ENCODE data around the gene PASK. TPM values are rescaled to one million over a fixed set of nuclear protein-coding genes. Genes with fewer than 3 reads are reported as not detected.

The PASK gene
- polyA plus RNA-seq, 1 donor from 2014 or later, result 26.0 TPM

DNA sequence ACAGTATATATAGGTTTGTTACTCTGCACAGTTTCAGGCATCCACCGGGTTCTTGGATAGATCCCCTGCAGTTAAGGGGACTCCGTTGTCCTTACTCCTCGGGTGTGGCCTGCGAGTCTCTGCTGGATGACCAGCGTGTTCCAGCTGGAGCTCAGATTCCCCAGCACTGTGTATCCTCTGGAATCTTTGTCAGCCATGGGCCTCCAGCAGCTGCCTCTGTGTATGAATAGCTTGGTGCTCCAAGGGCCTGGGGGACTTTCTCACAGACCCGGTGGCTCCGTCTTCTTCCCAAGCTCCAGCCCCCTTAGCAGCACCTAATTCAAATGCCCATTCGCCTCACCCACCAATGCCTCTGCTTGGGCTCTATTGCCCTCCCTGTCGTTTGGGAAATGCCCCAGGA is 45.5 kb upstream of the PASK start:
- H3K9me2 ChIP-seq (ENCODE audit: insufficient read depth, low read length), result no peaks in the 10 kb centered on the region
- H3K36me3 ChIP-seq (ENCODE audit: insufficient read depth, low read length), result no peaks in the 10 kb centered on the region
- H3K79me2 ChIP-seq (replicated peaks; ENCODE audit: insufficient read depth, low read length), result no peaks in the 10 kb centered on the region
- H3K9me3 ChIP-seq (ENCODE audit: low read length), result no peaks in the 10 kb centered on the region
- H3K9ac ChIP-seq (ENCODE audit: low read length), result no peak overlapping the region
- H2AFZ ChIP-seq (ENCODE audit: low read depth, low read length), result no peak overlapping the region
- H3K4me3 ChIP-seq (ENCODE audit: low read length), result no peak overlapping the region
- H3K4me2 ChIP-seq (ENCODE audit: low read length), result no peak overlapping the region
- no peaks in the 10 kb centered on the region for H3K27me3 ChIP-seq (ENCODE audit: insufficient read depth, low read depth, low read length)
- no peaks in the 10 kb centered on the region for H3F3A ChIP-seq (ENCODE audit: insufficient read depth, low read length, poor library complexity, severe bottlenecking)
- H3K27ac ChIP-seq (ENCODE audit: low read length), result no peak overlapping the region
- no peaks in the 10 kb centered on the region for H4K20me1 ChIP-seq (ENCODE audit: insufficient read depth)
- no peak for TF ChIP-seq EZH2 (IDR thresholded peaks at IDR 0.05; ENCODE audit: borderline replicate concordance, insufficient read depth, low read length, poor library complexity, severe bottlenecking)

DNA sequence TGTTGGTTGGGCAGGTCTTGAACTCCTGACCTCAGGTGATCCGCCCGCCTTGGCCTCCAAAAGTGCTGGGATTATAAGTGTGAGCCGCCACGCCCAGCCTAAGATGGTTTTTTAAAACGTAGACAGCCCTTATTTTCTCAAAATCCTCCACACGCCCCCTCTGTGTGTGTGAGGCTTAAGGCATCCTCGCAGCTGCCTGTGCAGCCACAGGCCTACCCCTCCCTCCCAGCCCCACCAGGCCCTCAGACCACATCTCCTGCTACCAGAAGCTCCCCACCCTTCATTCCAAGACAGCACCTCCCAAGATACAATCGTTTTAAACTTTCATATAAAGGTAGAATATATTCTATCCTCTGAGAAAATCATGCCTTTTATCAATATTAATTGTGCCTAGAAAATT is 44.0 kb upstream of the PASK start:
- H3K4me3 ChIP-seq (ENCODE audit: low read length), result no peak overlapping the region
- TF ChIP-seq TAF1 (IDR thresholded peaks at IDR 0.05; ENCODE audit: low read depth), result no peak
- TF ChIP-seq SMC3 (conservative IDR thresholded peaks at IDR 0.05; ENCODE audit: poor library complexity), result no peak
- no peak for TF ChIP-seq EZH2 (IDR thresholded peaks at IDR 0.05; ENCODE audit: borderline replicate concordance, insufficient read depth, low read length, poor library complexity, severe bottlenecking)
- TF ChIP-seq, protein P1, sequence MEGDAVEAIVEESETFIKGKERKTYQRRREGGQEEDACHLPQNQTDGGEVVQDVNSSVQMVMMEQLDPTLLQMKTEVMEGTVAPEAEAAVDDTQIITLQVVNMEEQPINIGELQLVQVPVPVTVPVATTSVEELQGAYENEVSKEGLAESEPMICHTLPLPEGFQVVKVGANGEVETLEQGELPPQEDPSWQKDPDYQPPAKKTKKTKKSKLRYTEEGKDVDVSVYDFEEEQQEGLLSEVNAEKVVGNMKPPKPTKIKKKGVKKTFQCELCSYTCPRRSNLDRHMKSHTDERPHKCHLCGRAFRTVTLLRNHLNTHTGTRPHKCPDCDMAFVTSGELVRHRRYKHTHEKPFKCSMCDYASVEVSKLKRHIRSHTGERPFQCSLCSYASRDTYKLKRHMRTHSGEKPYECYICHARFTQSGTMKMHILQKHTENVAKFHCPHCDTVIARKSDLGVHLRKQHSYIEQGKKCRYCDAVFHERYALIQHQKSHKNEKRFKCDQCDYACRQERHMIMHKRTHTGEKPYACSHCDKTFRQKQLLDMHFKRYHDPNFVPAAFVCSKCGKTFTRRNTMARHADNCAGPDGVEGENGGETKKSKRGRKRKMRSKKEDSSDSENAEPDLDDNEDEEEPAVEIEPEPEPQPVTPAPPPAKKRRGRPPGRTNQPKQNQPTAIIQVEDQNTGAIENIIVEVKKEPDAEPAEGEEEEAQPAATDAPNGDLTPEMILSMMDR (IDR thresholded peaks at IDR 0.05; ENCODE audit: poor library complexity, severe bottlenecking), result no peak
- TF ChIP-seq EP300 (conservative IDR thresholded peaks at IDR 0.05; ENCODE audit: poor library complexity, severe bottlenecking), result no peak
- TF ChIP-seq POLR2AphosphoS5 (IDR thresholded peaks at IDR 0.05), result no peak
- no peak for TF ChIP-seq MXI1 (conservative IDR thresholded peaks at IDR 0.05; ENCODE audit: poor library complexity, severe bottlenecking)
- TF ChIP-seq RAD21 (conservative IDR thresholded peaks at IDR 0.05), result no peak
- TF ChIP-seq, protein P2, sequence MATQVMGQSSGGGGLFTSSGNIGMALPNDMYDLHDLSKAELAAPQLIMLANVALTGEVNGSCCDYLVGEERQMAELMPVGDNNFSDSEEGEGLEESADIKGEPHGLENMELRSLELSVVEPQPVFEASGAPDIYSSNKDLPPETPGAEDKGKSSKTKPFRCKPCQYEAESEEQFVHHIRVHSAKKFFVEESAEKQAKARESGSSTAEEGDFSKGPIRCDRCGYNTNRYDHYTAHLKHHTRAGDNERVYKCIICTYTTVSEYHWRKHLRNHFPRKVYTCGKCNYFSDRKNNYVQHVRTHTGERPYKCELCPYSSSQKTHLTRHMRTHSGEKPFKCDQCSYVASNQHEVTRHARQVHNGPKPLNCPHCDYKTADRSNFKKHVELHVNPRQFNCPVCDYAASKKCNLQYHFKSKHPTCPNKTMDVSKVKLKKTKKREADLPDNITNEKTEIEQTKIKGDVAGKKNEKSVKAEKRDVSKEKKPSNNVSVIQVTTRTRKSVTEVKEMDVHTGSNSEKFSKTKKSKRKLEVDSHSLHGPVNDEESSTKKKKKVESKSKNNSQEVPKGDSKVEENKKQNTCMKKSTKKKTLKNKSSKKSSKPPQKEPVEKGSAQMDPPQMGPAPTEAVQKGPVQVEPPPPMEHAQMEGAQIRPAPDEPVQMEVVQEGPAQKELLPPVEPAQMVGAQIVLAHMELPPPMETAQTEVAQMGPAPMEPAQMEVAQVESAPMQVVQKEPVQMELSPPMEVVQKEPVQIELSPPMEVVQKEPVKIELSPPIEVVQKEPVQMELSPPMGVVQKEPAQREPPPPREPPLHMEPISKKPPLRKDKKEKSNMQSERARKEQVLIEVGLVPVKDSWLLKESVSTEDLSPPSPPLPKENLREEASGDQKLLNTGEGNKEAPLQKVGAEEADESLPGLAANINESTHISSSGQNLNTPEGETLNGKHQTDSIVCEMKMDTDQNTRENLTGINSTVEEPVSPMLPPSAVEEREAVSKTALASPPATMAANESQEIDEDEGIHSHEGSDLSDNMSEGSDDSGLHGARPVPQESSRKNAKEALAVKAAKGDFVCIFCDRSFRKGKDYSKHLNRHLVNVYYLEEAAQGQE (IDR thresholded peaks at IDR 0.05; ENCODE audit: borderline replicate concordance), result no peak

DNA sequence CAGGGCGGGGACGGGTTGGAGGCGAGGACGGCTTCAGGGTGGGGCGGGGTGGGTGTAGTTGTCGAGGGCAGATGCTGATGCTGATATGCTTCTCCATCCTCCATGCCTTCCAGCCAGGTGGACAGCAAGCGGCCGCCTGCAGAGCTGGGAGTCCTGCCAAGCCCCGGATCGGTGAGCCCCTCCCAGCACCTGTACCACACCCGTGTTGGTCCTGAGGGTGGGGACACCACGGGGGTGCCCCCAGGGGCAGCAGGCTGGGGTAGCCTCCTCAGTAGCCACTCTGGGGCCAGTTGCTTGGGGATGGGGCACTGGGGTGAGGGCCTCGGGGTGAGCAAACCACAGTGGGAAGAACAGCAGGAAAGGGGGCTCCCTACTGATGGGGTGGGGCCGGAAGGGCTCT is 41.8 kb upstream of the PASK start:
- no peaks in the 10 kb centered on the region for H3K9me3 ChIP-seq (ENCODE audit: low read length)
- no peaks in the 10 kb centered on the region for H3K79me2 ChIP-seq (replicated peaks; ENCODE audit: insufficient read depth, low read length)
- H3K9ac ChIP-seq (ENCODE audit: low read length), result no peak overlapping the region
- H2AFZ ChIP-seq (ENCODE audit: low read depth, low read length), result no peak overlapping the region
- no peaks in the 10 kb centered on the region for H3K27me3 ChIP-seq (ENCODE audit: insufficient read depth, low read depth, low read length)
- no peaks in the 10 kb centered on the region for H3K36me3 ChIP-seq (ENCODE audit: insufficient read depth, low read length)
- no peak overlapping the region for H3K4me2 ChIP-seq (ENCODE audit: low read length)
- TF ChIP-seq MXI1 (conservative IDR thresholded peaks at IDR 0.05; ENCODE audit: poor library complexity, severe bottlenecking) (no peak), POLR2AphosphoS5 (IDR thresholded peaks at IDR 0.05) (no peak), EZH2 (IDR thresholded peaks at IDR 0.05; ENCODE audit: borderline replicate concordance, insufficient read depth, low read length, poor library complexity, severe bottlenecking) (no peak), RAD21 (conservative IDR thresholded peaks at IDR 0.05) (no peak), SMC3 (conservative IDR thresholded peaks at IDR 0.05; ENCODE audit: poor library complexity) (no peak), TAF1 (IDR thresholded peaks at IDR 0.05; ENCODE audit: low read depth) (no peak), EP300 (conservative IDR thresholded peaks at IDR 0.05; ENCODE audit: poor library complexity, severe bottlenecking) (no peak)
- TF ChIP-seq, protein P2 (IDR thresholded peaks at IDR 0.05; ENCODE audit: borderline replicate concordance), result no peak
- TF ChIP-seq, protein P1 (IDR thresholded peaks at IDR 0.05; ENCODE audit: poor library complexity, severe bottlenecking), result no peak
- H3K4me3 ChIP-seq (ENCODE audit: low read length), result no peak overlapping the region
- H3K27ac ChIP-seq (ENCODE audit: low read length), result no peak overlapping the region
- no peaks in the 10 kb centered on the region for H4K20me1 ChIP-seq (ENCODE audit: insufficient read depth)
- no peaks in the 10 kb centered on the region for H3K9me2 ChIP-seq (ENCODE audit: insufficient read depth, low read length)
- no peaks in the 10 kb centered on the region for H3F3A ChIP-seq (ENCODE audit: insufficient read depth, low read length, poor library complexity, severe bottlenecking)

More for the DNA sequence above, 44.0 kb upstream of the PASK start:
- Histone ChIP-seq H3K27ac (ENCODE audit: low read length) (no peak overlapping the region), H3K9ac (ENCODE audit: low read length) (no peak overlapping the region), H3K36me3 (ENCODE audit: insufficient read depth, low read length) (no peaks in the 10 kb centered on the region), H3F3A (ENCODE audit: insufficient read depth, low read length, poor library complexity, severe bottlenecking) (no peaks in the 10 kb centered on the region), H3K9me3 (ENCODE audit: low read length) (no peaks in the 10 kb centered on the region), H3K9me2 (ENCODE audit: insufficient read depth, low read length) (no peaks in the 10 kb centered on the region), H4K20me1 (ENCODE audit: insufficient read depth) (no peaks in the 10 kb centered on the region), H3K27me3 (ENCODE audit: insufficient read depth, low read depth, low read length) (no peaks in the 10 kb centered on the region), H2AFZ (ENCODE audit: low read depth, low read length) (no peak overlapping the region), H3K79me2 (replicated peaks; ENCODE audit: insufficient read depth, low read length) (no peaks in the 10 kb centered on the region), H3K4me2 (ENCODE audit: low read length) (no peak overlapping the region)
